NCI-H82 treated with DMSO at 0.1 percent for 48 hours (cell line): Measurements from ENCODE around the gene NPM1.
"Not testable (repeated sequence)": the region's sequence is repeated elsewhere in the genome, so short reads cannot be mapped to it uniquely, and the experiment has no call there.

ENCODE experiments used
- DNase-seq: peaks from one replicate; lab custom pipeline; 2025; ENCODE audit not compliant: unreplicated experiment; lab: John Stamatoyannopoulos, UW

The NPM1 gene

DNA sequence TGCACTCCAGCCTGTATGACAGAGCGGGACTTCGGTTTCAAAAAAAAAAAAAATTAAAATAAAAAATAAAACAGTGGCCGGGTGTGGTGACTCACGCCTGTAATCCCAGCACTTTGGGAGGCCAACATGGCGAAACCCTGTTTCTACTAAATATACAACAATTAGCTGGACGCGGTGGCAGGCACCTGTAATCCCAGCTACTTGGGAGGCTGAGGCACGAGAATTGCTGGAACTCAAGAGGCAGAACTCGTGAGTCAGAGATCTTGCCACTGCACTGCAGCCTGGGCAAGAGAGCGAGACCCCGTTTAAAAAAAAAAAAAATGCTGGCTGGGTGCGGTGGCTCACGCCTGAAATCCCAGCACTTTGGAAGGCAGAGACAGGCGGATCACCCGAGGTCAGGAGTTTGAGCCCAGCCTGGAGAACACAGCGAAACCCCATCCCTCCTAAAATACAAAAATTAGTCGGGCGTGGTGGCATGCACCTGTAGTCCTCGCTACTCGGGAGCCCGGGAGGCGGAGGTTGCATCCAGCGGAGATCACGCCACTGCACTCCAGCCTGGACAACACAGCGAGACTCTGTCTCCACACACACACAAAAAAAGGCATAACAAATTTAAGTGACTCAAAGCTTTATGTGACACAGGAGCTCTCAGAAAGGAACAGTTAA, 1.5 kb upstream of the NPM1 start:
- no peak for DNase-seq

DNA sequence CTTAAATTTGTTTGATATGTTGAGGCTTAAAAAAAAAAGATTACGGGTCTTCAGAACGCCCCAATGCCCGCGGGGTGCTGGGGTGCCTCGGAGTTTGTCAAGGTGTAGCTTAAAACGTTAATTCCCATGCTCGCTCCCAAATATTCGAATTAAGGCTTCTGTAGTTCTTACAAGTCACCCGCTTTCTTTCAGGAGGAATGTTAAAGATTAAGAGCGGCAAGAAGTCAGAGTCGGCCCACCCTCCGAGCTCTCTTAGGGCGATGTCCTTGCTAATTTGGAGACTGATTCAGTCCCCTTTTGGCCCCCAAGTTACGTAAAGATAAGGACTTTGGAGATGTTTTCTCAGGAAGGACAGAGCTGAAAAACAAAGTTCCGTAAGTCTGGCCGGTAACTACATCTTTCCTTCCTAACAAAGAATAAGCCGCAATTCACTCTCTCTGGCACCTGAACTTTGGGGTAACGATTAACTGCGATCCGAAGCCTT, 746 bp upstream of the NPM1 start:
- no peak for DNase-seq

DNA sequence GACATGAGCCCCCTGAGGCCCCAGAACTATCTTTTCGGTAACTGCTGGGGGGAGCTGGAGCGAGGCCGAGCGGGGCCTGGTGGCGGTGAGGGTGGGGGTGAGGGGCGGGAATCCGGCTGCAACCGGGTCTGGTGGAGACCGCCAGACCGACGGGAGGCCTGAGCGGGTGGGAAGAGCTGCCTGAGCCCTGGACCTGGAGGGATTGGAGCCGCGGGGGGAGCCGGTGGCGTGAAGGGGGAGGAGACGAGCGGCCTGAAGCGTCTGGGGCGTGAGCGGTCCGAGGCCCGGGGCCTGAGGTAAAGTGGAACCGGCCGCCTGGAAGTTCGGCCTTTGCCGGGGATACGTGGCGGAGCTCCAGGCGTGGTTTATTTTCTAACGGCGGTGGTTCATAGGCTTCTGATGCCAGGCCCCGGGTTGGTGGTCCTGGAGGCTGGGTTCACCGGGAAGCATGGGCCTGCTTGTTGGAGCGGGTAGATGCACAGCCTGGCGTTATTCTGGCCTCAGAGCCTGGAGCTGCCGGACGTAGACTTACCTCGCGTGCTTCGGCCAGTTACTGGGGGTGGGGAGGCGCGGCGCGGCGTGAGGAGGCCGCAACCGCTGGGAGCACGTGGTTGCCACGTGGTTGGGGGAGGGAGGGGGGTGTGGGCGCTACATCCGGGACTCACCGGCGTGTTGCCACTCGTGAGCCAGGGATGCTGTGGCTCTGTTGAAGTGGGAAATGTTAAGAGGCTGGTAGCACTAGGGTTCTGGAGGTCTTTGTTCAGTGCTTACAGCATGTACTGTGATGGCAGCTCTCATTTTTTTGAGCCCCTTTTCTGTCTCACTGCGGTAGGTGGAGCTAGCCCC, 544 bp downstream of the NPM1 start:
- no peak for DNase-seq

DNA sequence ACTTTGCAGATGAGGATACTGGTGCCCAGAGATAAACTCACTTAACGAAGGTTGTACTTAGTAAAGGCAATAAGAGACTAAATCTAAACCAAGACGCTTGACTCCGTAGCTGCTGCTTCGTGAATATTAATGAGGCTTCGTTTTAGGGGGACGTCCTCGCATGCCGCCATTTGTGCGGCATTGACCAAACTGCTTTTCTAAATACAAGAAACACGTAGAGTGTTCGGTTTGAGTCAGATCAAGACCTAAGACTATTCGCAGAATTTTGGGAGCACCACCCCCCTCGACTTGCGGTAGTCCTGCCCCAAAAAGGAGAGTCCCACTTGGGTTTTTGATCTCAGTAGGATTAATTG, 1.1 kb downstream of the NPM1 start:
- DNase-seq: no peak

DNA sequence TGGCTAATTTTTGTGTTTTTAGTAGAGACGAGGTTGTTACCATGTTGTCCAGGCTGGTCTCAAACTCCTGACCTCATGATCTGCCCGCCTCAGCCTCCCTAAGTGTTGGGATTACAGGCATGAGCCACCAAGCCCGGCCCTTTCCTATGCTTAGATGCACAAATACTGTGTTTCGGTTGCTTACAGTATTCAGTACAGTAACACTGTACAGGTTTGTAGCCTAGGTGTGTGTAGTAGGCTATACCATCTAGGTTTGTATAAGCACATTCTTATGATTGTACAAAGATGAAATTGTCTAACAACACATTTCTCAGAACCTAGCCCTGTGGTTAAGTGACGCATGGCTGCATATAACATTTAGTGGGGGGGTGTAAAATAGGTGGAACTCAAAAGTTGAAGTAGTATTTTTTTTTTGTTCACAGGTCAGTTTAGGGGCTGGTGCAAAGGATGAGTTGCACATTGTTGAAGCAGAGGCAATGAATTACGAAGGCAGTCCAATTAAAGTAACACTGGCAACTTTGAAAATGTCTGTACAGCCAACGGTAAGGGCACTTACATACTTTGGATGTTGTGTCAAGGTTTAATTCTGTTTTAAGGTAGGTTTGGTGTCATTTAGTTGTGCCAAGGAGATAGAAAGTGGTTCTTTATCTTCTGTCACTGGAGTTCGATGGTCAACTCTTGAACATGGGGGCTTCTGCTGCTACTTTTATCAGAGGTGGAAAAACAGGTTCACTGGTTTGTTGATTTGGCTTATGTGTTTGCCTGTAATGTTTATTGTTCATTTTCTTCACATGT, 3.4 kb downstream of the NPM1 start:
- DNase-seq: no peak

DNA sequence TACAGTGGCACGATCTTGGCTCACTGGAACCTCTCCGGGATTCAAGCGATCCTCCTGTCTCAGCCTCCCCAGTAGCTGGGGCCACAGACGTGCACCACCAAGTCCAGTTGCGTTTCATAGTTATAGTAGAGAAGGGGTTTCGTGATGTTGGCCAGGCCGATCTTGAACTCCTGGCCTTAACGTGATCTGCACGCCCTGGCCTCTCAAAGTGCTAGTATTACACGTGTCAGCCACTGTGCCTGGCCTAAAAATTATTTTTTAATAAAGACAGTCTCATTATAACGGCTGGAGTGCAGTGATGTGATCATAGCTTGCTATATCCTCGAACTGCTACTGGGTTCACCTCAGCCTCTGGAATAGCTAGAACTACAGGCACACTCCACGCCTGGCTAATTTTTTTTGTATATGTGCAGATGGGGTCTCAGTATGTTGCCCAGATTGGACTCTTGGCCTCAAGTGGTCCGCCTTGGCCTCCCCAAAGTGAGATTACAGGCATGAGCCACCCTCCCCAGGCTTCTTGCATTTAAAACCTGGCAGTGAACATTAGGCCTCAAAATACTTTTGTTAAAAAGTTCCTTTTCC, 4.4 kb downstream of the NPM1 start:
- DNase-seq: no peak

DNA sequence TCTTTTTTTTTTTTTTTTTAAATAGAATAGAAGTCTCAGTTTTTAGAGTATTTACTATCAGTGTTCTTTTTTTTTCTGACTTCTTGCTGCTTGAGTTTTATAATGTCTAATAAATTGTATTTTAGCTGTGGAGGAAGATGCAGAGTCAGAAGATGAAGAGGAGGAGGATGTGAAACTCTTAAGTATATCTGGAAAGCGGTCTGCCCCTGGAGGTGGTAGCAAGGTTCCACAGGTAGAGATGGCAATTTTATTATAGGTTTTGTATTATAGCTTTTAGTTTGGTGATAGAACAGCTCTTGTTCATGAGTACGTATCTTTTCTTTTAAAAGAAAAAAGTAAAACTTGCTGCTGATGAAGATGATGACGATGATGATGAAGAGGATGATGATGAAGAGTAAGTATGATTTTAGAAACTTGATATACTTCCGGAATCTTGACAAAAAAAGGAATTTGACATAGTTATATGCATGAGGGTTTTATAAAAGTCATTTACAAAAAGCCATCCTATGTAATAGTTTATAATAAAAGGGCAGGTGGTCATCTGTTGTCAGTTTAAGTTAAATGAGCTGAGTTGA, 5.0 kb downstream of the NPM1 start:
- DNase-seq: no peak

DNA sequence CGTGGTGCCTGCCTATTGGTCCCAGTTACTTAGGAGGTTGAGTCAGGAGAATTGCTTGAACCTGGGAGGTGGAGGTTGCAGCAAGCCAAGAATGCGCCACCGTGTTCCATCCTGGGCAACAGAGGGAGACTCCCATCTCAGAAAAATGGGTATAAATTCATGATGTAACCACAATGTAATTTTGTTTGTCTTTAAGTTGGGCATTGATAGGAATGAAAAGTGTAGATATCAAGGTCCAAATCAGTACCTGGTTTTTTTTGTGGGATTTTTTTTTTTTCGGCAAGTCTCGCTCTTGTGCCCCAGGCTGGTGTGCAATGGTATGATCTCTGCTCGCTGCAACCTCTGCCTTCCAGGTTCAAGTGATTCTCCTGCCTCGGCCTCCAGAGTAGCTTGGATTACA, 7.4 kb downstream of the NPM1 start:
- no peak for DNase-seq

DNA sequence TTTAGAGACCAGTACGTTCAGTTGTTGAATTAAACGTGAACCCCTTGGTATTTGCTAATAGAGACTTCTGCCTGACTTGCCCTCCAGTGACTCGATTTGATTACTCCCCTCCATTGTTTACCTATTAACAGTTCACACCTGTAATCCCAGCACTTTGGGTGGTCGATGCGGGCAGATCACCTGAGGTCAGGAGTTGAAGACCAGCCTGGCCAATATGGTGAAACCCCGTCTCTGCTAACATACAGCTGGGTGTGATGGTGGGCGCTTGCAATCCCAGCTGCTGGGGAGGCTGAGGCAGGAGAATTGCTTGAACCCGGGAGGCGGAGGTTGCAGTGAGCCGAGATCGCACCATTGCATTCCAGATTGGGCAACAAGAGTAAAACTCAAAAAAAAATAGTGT, 8.9 kb downstream of the NPM1 start:
- not testable (repeated sequence) for DNase-seq

DNA sequence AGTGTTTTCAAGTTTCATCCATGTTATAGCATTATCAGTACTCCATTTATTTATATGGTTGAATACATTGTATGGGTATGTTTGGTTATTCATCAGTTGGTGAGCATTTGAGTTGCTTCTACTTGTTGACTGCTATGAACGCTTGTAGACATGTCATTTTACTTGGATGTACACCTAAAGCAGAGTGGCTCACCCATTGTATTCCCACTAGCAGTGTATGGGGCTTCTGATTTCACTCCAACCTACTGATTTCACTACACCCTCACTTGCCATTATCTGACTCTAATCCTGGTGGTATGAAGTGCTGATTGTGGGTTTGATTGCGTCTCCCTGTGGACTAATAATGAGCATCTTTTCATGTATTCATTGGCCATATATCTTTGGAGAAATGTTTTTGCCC, 9.5 kb downstream of the NPM1 start:
- DNase-seq: no peak

DNA sequence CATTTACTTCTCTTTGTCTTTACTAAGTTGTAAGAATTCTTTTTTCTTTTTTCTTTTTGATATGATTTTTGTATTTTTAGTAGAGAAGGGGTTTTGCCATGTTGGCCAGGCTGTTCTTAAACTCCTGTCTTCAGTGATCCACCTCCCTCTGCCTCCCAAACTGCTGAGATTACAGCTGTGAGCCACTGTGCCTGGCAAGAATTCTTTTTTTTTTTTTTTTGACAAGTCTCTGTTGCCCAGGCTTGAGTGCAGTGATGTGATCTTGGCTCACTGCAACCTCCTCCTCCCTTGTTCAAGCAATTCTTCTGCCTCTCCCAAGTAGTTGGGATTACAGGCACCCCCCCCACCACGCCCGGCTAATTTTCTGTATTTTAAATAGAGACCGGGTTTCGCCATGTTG, 9.9 kb downstream of the NPM1 start:
- no peak for DNase-seq

DNA sequence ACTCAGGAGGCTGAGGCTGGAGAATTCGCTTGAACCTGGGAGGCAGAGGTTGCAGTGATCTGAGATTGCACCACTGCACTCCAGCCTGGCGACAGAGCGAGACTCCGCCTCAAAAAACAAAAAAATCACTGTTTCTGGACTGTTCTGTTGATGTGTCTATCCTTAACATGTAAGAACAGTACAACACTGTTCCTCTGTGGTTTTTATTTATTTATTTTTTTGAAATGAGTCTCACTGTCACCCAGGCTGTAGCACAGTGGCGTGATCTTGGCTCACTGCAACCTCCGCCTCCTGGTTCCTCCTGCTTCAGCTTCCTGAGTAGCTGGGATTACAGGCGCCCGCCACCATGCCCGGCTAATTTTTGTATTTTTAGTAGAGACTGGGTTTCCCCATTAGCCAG, 11.0 kb downstream of the NPM1 start:
- DNase-seq: not testable (repeated sequence)

DNA sequence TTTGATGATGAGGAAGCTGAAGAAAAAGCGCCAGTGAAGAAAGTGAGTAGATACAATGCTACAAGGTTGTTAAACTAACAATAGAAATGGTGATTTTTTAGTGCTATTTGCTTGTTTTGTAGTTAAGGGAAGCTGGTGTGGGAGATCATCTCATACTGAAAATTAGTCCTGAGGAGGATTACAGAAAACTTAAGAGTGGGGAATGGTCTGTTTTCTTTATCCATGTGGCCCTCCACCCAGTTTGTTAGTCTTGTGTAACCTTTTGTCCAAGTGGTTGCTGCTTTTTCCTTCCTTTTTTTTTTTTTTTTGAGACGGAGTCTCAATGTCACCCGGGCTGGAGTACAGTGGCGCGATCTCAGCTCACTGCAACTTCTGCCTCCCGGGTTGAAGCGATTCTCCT, 12.5 kb downstream of the NPM1 start:
- DNase-seq: no peak

DNA sequence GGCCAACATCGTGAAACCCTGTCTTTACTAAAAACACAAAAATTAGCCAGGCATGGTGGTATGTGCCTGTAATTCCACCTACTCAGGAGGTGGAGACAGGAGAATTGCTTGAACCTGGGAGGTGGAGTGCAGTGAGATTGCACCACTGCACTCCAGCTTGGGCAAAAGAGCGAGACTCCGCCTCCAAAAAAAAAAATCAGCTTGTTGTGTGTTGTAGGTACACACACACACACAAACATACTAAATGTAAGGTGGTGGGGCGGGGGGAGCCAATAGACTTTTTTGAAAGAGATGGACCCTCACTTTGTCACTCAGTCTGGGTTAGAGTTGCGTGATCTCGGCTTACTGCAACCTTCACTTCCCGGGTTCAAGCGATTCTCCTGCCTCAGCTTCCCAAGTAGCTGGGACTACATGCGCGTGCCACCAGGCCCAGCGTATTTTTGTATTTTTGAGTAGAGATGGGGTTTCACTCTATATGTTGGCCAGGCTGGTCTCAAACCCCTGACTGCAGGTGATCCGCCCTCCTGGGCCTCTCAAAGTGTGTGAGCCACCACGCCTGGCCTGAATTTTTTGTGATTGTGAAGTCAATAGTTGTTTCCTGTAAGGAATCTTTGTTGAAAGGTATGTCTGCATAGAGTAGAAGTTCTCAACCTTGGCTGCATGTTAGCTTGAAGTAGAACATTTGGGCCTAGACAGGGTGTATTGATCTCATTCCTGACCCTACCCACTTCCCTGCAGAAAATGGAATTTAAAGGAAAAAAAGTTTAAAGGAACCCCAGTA, 13.7 kb downstream of the NPM1 start:
- no peak for DNase-seq

DNA sequence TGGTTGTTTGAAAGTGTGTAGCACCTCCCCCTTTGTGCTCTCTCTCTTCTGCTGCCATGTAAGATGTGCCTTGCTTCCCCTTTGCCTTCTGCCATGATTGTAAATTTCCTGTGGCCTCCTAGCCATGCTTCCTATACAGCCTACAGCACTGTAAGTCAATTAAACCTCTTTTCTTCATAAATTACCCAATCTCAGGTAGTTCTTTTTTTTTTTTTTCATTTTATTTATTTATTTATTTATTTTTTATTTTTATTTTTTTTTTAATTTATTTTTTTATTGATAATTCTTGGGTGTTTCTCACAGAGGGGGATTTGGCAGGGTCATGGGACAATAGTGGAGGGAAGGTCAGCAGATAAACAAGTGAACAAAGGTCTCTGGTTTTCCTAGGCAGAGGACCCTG, 15.1 kb downstream of the NPM1 start:
- not testable (repeated sequence) for DNase-seq

DNA sequence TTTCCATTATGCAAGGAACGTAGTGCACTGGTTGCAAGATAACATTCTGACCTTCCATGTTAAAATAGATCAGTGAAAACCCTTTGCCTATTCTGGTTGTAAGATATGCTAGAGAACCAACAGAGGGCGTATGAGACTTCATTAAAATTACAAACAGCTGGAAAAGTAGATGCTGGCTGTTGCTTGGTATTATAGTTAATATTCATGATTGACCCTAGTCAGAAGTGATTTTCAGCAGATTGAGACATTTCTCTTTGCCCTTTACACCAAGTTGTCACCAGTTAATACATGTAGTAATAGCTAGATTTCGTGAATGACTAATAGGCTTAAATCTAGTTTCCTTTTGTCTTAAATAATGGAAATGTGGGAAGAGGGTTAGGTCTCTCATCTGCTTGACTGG, 18.0 kb downstream of the NPM1 start:
- no peak for DNase-seq

DNA sequence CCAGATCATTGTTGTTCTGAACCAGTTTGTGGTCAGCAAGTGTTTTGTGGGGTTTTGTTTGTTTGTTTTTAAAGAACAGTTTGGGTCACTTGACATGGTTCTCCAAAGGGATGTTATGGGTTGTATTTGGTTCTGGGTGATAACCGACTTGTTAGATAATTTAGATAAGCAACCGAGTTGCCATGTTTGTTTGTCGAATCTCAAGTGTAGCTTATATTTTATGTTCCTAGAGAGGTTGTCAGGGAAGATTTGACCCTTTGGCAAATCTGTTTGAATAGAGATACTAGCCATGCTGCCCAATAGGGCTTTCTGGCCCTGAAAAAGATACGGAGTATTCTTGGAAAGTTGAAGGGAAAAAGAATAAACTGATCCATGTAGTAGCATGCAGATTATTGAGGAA, 19.6 kb downstream of the NPM1 start:
- no peak for DNase-seq

DNA sequence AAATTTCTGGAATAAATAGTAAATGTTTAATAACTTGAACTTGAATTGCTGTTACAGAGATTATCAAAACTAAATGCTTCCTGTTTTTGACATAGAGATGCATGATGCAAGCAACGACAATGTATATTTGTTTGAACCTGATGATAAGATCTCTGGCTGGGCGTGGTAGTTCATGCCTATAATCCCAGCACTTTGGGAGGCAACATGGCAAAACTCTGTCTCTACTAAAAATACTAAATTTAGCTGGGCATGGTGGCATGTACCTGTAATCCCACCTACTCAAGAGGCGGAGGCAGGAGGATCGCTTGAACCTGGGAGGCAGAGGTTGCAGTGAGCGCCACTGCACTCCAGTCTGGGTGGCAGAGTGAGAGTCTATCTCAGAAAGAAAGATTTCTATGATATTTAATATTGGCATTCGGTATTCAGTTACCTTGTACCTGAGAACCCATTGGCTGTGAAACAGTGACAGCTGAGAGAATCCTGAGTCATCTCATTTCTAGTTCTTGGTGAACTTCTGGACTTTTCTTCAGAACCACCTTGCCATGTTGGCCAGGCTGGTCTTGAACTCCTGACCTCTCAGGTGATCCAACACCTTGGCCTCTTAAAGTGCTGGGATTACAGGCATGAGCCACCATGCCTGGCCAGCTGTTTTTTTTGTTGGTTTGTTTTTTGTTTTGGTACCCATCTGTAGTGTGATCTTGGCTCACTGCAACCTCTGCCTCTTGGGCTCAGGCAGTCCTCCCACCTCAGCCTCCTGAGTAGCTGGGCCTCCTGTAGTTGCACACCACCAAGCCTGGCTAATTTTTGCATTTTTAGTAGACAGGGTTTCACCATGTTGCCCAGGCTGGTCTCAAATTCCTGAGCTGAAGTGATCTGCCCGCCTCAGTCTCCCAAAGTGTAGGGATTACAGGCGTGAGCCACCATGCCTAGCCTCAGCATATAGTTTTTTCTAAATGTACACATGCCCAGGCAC, 21.8 kb downstream of the NPM1 start:
- DNase-seq: no peak

DNA sequence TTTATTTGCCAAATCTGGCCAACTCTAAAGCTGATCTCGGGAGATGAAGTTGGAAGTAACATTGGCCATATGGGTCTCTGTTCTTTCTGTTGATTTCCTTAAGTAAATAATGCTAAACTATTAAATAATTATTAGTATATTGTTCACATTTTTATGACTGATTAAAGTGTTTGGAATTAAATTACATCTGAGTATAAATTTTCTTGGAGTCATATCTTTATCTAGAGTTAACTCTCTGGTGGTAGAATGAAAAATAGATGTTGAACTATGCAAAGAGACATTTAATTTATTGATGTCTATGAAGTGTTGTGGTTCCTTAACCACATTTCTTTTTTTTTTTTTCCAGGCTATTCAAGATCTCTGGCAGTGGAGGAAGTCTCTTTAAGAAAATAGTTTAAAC, 22.5 kb downstream of the NPM1 start:
- DNase-seq: no peak
